ENCODE data around the gene NTPCR. TPM values are rescaled to one million over a fixed set of nuclear protein-coding genes. Genes with fewer than 3 reads are reported as not detected.
"Not testable (repeated sequence)": the region's sequence is repeated elsewhere in the genome, so short reads cannot be mapped to it uniquely, and the experiment has no call there.

Gene NTPCR
- total RNA-seq, 2 donors from 2014 or later, result 15.1 to 17.4 TPM

- ATAC-seq; H3K9me3 ChIP-seq (ENCODE audit: control insufficient read depth, low read length, poor library complexity, severe bottlenecking); H3K36me3 Mint-ChIP-seq (ENCODE audit: low read depth); H3K4me3 Mint-ChIP-seq; H3K27ac Mint-ChIP-seq; H3K27me3 Mint-ChIP-seq; DNase-seq: not testable (repeated sequence)
- peaks cover 14% of the 10 kb centered on the region for H3K4me1 Mint-ChIP-seq
Measured at GRCh38 chr1:232914271-232914670, 36.1 kb upstream of the NTPCR start.

- H3K27ac Mint-ChIP-seq, result no peak overlapping the region
- H3K36me3 Mint-ChIP-seq (ENCODE audit: low read depth), result peaks cover 5% of the 10 kb centered on the region
- H3K27me3 Mint-ChIP-seq, result peaks cover 6% of the 10 kb centered on the region
- no peaks in the 10 kb centered on the region for H3K9me3 ChIP-seq (ENCODE audit: control insufficient read depth, low read length, poor library complexity, severe bottlenecking)
- DNase-seq, result no peak
- no peak for ATAC-seq
- peaks cover 14% of the 10 kb centered on the region for H3K4me1 Mint-ChIP-seq
- no peak overlapping the region for H3K4me3 Mint-ChIP-seq
Measured at GRCh38 chr1:232915212-232915611, 35.2 kb upstream of the NTPCR start.

DNA sequence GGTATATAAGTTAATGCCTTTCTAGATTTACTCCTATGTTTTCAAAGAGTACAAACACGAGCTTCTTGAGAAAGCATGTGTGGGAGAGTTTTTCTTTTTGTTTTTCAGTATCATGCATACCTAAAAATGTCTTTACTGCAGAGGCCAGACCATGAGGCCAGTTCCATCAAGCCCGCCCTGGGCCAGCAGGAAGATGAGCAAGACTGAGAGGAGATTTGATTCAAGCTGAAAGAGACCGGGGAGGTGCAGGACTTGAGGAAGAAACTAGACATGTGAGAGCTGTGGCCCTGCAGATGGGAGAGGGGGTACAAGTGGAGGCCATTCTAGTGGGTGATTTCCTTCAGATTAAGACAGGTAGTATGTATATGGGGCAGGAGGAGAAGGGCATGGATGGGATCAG lies 33.4 kb upstream of the NTPCR start:
- Mint-ChIP-seq H3K4me3 (no peak overlapping the region), H3K27ac (no peak overlapping the region), H3K27me3 (peaks cover 6% of the 10 kb centered on the region), H3K4me1 (peaks cover 8% of the 10 kb centered on the region), H3K36me3 (ENCODE audit: low read depth) (peaks cover 5% of the 10 kb centered on the region)
- no peak for ATAC-seq
- DNase-seq, result no peak
- no peaks in the 10 kb centered on the region for H3K9me3 ChIP-seq (ENCODE audit: control insufficient read depth, low read length, poor library complexity, severe bottlenecking)

DNA sequence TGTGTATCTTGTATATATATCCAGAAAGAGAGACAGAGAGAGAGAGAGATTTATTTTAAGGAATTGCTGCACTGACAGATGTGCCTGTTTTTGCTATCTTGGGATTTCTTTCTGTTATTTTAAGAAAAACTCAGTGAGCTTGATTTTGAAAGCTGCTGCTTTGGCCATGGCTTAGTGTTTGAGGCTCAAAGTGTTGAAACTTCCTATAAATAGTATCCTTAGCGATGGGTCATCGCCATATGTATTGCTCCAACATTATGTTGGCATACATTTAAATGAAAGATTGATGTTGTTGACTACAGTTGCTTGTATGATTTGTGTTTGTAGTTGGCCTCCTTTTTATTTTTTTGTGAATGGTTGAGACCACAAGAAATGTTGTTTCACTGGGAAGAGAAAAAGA lies 29.0 kb upstream of the NTPCR start:
- Mint-ChIP-seq H3K4me1 (peaks cover 36% of the 10 kb centered on the region), H3K4me3 (no peak overlapping the region), H3K36me3 (ENCODE audit: low read depth) (peaks cover 3% of the 10 kb centered on the region), H3K27ac (no peak overlapping the region), H3K27me3 (no peaks in the 10 kb centered on the region)
- ATAC-seq (no peak), DNase-seq (no peak)
- no peaks in the 10 kb centered on the region for H3K9me3 ChIP-seq (ENCODE audit: control insufficient read depth, low read length, poor library complexity, severe bottlenecking)

DNA sequence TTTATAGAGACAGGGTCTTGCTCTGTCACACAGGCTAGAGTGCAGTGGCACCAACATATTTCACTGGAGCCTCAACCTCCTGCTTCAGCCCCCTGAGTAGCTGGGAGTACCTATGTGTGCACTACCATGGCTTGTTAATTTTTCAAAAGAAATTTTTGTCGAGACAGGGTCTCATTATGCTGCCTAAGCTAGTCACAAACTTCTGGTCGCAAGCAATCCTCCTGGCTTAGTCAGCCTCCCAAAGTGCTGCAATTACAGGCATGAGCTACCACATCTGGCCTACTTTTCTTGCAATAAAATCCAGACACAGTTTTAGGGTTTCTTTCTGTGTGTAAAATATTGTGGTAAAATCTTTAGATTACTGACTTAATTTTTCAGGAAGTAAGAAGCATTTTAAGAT lies 27.9 kb upstream of the NTPCR start:
- Mint-ChIP-seq H3K27me3 (no peaks in the 10 kb centered on the region), H3K4me1 (peaks cover 33% of the 10 kb centered on the region), H3K27ac (peak overlapping the region; percentile 92), H3K36me3 (ENCODE audit: low read depth) (no peaks in the 10 kb centered on the region), H3K4me3 (no peak overlapping the region)
- DNase-seq (no peak), ATAC-seq (no peak)
- H3K9me3 ChIP-seq (ENCODE audit: control insufficient read depth, low read length, poor library complexity, severe bottlenecking), result no peaks in the 10 kb centered on the region

DNA sequence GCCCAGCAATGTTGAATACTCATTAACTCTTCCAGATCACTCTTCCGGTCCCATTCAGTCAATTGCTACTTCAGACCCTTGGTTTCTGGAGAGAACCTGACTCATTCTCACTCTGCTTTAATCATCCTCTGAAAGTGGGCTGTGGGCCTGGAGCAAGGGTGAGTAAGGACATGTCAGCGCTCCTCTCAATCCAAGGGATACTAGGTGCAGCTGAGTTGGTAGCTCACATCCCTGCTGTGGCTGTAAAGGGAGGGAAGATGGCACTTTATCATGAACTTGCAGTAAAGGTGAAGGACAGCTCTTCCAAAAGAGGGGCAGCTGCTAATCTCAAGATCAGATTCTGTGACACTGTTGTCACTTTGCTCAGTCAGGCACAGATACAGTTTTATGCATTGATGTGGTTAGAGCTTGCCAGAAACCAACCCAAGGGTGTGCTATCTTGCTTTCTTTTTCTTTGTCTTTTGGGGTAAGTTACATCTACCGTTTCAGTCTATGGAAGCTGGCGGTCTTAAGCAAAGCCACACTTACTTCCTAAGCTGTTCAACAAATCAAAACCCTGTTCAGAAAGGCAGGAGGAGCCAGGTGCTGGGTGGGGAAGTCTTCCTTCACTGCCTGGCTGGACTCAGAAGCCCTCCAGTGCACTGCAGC lies 26.5 kb upstream of the NTPCR start:
- Mint-ChIP-seq H3K27ac (peak overlapping the region; percentile 92), H3K4me3 (peak overlapping the region; percentile 85)

DNA sequence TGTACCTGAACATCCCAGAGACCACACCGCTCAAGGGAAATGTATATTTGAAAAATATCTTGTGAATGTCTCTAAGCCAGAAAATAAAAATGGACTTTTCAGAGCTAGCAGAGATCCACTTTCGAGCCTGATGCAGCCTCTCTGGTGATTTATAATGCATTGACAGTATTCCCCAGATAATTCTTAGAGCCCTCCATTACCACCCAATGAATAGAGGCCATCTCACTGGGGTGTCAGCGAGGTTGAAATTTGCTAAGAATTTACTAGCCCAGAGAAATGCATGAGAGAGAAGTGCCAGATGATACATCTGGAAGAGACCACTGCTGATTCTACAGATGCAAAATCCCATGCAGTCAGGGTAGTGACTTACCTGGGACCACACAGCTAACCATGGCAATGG lies 25.5 kb upstream of the NTPCR start:
- no peaks in the 10 kb centered on the region for H3K36me3 Mint-ChIP-seq (ENCODE audit: low read depth)
- H3K27ac Mint-ChIP-seq, result peak overlapping the region; percentile 92

More for the DNA sequence above, 26.5 kb upstream of the NTPCR start:
- peak; percentile 95 for ATAC-seq
- no peaks in the 10 kb centered on the region for H3K36me3 Mint-ChIP-seq (ENCODE audit: low read depth)
- peak in 1 of 3 donors; percentile 9 for DNase-seq
- no peaks in the 10 kb centered on the region for H3K27me3 Mint-ChIP-seq
- H3K4me1 Mint-ChIP-seq, result peaks cover 33% of the 10 kb centered on the region
- no peaks in the 10 kb centered on the region for H3K9me3 ChIP-seq (ENCODE audit: control insufficient read depth, low read length, poor library complexity, severe bottlenecking)

DNA sequence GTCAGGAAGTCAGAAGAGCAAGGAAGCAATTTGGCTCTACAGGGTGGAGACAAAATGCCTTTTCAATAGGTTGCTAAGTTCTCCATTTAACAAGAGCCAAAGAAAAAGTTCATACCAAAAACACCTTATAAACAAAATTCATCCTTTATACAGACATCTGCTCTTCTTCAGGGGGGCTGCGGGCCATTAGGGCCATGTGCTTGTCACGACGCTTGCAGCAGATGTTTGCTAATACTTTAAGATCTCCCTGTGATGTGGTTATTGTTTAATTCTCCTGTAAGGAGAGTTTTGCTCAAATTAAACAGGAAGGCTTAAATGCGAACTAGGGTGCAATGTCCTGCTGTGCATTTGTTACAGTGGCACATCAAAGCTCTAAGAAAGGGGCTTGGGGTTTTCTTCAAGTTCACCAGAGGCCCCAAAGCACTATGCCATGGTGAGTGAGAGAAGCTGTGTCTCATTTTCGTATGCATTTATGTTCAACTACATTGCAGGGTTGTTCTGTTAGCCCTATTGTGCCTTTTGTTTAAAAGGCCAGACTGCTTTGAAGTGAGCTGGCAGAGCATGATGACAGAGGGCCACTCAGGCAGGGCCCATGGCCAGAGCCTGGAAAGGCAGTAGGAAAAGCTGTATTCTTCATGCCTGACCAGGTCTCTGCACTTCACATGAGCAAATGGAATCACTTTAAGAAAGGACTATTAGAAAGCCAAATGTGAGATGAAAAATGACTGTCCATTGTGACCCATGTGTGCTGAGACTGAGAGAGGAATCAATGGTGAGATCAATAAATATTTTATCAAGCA lies 24.8 kb upstream of the NTPCR start:
- Mint-ChIP-seq H3K4me3 (peak overlapping the region; percentile 79), H3K36me3 (ENCODE audit: low read depth) (no peaks in the 10 kb centered on the region), H3K27me3 (no peaks in the 10 kb centered on the region), H3K4me1 (peaks cover 32% of the 10 kb centered on the region), H3K27ac (peak overlapping the region; percentile 87)
- no peaks in the 10 kb centered on the region for H3K9me3 ChIP-seq (ENCODE audit: control insufficient read depth, low read length, poor library complexity, severe bottlenecking)
- ATAC-seq, result no peak
- no peak for DNase-seq

More for the DNA sequence above, 25.5 kb upstream of the NTPCR start:
- H3K4me3 Mint-ChIP-seq, result no peak overlapping the region
- peaks cover 35% of the 10 kb centered on the region for H3K4me1 Mint-ChIP-seq
- no peak for ATAC-seq
- no peak for DNase-seq
- no peaks in the 10 kb centered on the region for H3K9me3 ChIP-seq (ENCODE audit: control insufficient read depth, low read length, poor library complexity, severe bottlenecking)
- H3K27me3 Mint-ChIP-seq, result no peaks in the 10 kb centered on the region

DNA sequence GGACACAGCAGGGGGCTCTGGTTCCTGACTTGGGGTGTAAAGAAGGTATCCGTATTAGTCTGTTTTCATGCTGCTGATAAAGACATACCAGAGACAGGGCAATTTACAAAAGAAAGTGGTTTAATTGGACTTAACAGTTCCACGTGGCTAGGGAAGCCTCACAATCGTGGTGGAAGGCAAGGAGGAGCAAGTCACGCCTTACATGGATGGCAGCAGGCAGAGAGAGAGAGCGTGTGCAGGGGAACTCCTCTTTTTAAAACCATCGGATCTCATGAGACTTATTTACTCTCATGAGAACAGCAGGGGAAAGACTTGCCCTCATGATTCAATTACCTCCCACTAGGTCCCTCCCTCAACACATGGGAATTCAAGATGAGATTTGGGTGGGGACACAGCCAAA lies 23.2 kb upstream of the NTPCR start:
- H3K27ac Mint-ChIP-seq, result peak overlapping the region; percentile 0

GRCh38 chr1:232927830-232928505 lies 22.4 kb upstream of the NTPCR start:
- H3K4me3 Mint-ChIP-seq, result no peak overlapping the region
- H3K9me3 ChIP-seq (ENCODE audit: control insufficient read depth, low read length, poor library complexity, severe bottlenecking), result no peaks in the 10 kb centered on the region
- peaks cover 29% of the 10 kb centered on the region for H3K4me1 Mint-ChIP-seq
- peak overlapping the region; percentile 0 for H3K27ac Mint-ChIP-seq
- H3K36me3 Mint-ChIP-seq (ENCODE audit: low read depth), result no peaks in the 10 kb centered on the region
- H3K27me3 Mint-ChIP-seq, result no peaks in the 10 kb centered on the region
- DNase-seq, result no peak
- no peak for ATAC-seq

More for the DNA sequence above, 23.2 kb upstream of the NTPCR start:
- ATAC-seq; H3K27me3 Mint-ChIP-seq; DNase-seq; H3K9me3 ChIP-seq (ENCODE audit: control insufficient read depth, low read length, poor library complexity, severe bottlenecking); H3K36me3 Mint-ChIP-seq (ENCODE audit: low read depth); H3K4me3 Mint-ChIP-seq: not testable (repeated sequence)
- H3K4me1 Mint-ChIP-seq, result peaks cover 32% of the 10 kb centered on the region

DNA sequence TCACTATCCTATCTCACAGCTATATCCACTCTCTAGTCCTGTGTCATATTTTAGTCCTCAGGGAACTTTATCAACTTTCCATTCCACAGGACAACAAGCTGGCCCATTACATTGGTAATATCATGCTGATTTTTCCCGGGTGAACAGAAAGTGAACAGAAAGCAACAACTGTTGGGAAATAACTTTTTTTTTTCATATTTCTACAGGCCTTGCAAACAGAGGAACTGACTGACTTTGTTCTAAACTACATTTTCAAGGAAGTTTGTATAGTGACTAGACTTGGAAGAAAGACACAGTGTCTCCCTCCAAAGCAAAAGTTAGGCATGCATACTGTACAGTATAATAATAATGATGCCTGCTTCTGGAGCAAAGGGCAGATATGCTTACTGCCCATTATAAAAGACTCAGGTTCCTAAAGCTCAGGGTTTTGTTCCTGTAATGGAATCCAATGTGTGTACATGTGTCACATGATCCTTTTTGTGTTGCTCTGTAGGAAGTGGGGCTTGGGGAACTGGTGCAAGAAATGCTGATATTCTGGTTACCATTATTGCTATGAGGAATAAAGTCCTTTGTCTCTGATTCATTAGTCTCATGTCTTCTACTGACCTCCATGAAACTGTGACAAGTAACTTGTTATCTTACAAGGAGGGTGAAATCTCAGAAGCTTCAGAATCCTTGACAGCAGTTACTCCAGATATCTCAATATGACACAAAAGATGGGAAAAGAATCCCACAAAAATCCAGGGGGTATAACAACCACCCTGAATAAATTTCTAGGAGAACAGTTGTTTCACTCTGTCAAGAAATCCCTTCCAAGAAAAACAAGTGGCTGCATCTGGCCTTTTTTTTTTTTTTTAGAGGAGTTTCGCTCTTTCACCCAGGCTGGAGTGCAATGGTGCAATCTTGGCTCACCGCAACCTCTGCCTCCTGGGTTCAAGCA lies 17.7 kb upstream of the NTPCR start:
- no peaks in the 10 kb centered on the region for H3K9me3 ChIP-seq (ENCODE audit: control insufficient read depth, low read length, poor library complexity, severe bottlenecking)
- Mint-ChIP-seq H3K27ac (no peak overlapping the region), H3K4me1 (peaks cover 2% of the 10 kb centered on the region), H3K4me3 (no peak overlapping the region), H3K27me3 (peaks cover 8% of the 10 kb centered on the region), H3K36me3 (ENCODE audit: low read depth) (no peaks in the 10 kb centered on the region)
- ATAC-seq, result no peak
- DNase-seq, result no peak

GRCh38 chr1:232936941-232937340 lies 13.5 kb upstream of the NTPCR start:
- H3K36me3 Mint-ChIP-seq (ENCODE audit: low read depth), result no peaks in the 10 kb centered on the region
- H3K4me1 Mint-ChIP-seq, result no peaks in the 10 kb centered on the region
- DNase-seq (no peak), ATAC-seq (no peak)
- peaks cover 12% of the 10 kb centered on the region for H3K27me3 Mint-ChIP-seq
- no peak overlapping the region for H3K4me3 Mint-ChIP-seq
- H3K27ac Mint-ChIP-seq, result no peak overlapping the region
- no peaks in the 10 kb centered on the region for H3K9me3 ChIP-seq (ENCODE audit: control insufficient read depth, low read length, poor library complexity, severe bottlenecking)
